GM12878 (cell line): ENCODE data around the gene PBRM1. TPM values are rescaled to one million over a fixed set of nuclear protein-coding genes. Genes with fewer than 3 reads are reported as not detected.

Experiments
- ATAC-seq: fragments of 200-7000 bp; cut with Tn5 transposase; 3 replicates; pipeline ENCODE4 v1.9.1; 2020; ENCODE audit warnings: mild to moderate bottlenecking, moderate library complexity
- BruUV-seq: library from RNA; stranded (reverse); fragments of 400-500 nt; replicated peaks from 2 replicates; lab custom pipeline; 2021; lab: Mats Ljungman, UMichigan
- CTCF ChIA-PET: fragments of 300-600 bp; sonication (Branson Sonifier 250); formaldehyde crosslinking; extraction: SDS; loops from one replicate; lab custom pipeline; 2021; ENCODE audit warnings: inconsistent platforms; lab: Yijun Ruan, JAX
- POLR2A ChIA-PET: fragments of 350-600 bp; formaldehyde crosslinking; extraction: SDS; loops from one replicate; lab custom pipeline; 2021; ENCODE audit warnings: inconsistent platforms; lab: Charles Lee
- RAD21 ChIA-PET: fragments of 300-600 bp; sonication (Branson Sonifier 250); formaldehyde crosslinking; loops from one replicate; lab custom pipeline; 2023; ENCODE audit warnings: antibody characterized with exemption; ENCODE audit not compliant: unreplicated experiment; lab: Charles Lee
- SMC1A ChIA-PET: fragments of 300-600 bp; sonication (Branson Sonifier 250); formaldehyde crosslinking; loops from one replicate; lab custom pipeline; 2023; ENCODE audit not compliant: unreplicated experiment, uncharacterized antibody; lab: Charles Lee
- DNase-seq: peaks from one replicate; pipeline ENCODE4 v3.0.0-alpha.2; 2011; ENCODE audit warnings: low read depth, low spot score
- FAIRE-seq: peaks from 3 replicates; lab custom pipeline; 2011; peaks lifted over from hg19 to GRCh38; lab: Jason Lieb, UNC
- H2AFZ ChIP-seq: 2 replicates; pipeline ENCODE4 v1.6.0; 2011; ENCODE audit warnings: low read depth, low read length, control low read depth; ENCODE audit not compliant: control insufficient read depth
- H3K27ac ChIP-seq: 2 replicates; pipeline ENCODE4 v1.5.1; 2011; ENCODE audit warnings: control low read depth; ENCODE audit not compliant: control insufficient read depth, insufficient read depth
- H3K27me3 ChIP-seq, 2 experiments: replicated peaks in 1 of 2; 2 replicates each; pipeline versions ENCODE4 v1.6.0 to v1.6.1; 2011; ENCODE audit warnings: low read length in 1 of 2; ENCODE audit not compliant: control insufficient read depth in 2 of 2, insufficient read depth in 2 of 2
- H3K36me3 ChIP-seq, 2 experiments: 2 replicates each; pipeline ENCODE4 v1.5.1; 2011; ENCODE audit warnings: low read length in 1 of 2; ENCODE audit not compliant: control insufficient read depth in 2 of 2, insufficient read depth in 2 of 2
- H3K4me1 ChIP-seq: 2 replicates; pipeline ENCODE4 v1.6.1; 2011; ENCODE audit warnings: mild to moderate bottlenecking, low read length, moderate library complexity, mixed read lengths; ENCODE audit not compliant: control insufficient read depth, insufficient read depth
- H3K4me2 ChIP-seq: 2 replicates; pipeline ENCODE4 v1.6.0; 2011; ENCODE audit warnings: control low read depth; ENCODE audit not compliant: control insufficient read depth, insufficient read depth
- H3K4me3 ChIP-seq: fragments of 200-600 bp; sonication (generic); 2 replicates; pipeline ENCODE4 v1.5.1; 2016
- H3K79me2 ChIP-seq: 2 replicates; pipeline ENCODE4 v1.6.0; 2011; ENCODE audit warnings: low read length; ENCODE audit not compliant: control insufficient read depth, insufficient read depth
- H3K9ac ChIP-seq: 2 replicates; pipeline ENCODE4 v1.8.0; 2011; ENCODE audit warnings: low read length, control low read depth, mixed read lengths; ENCODE audit not compliant: control insufficient read depth, insufficient read depth
- H3K9me3 ChIP-seq: replicated peaks from 3 replicates; pipeline ENCODE4 v1.5.1; 2011; ENCODE audit warnings: mild to moderate bottlenecking, low read length; ENCODE audit not compliant: control insufficient read depth, insufficient read depth
- H4K20me1 ChIP-seq: 2 replicates; pipeline ENCODE4 v1.6.0; 2011; ENCODE audit not compliant: control insufficient read depth, insufficient read depth
- CHD4 ChIP-seq: fragments of 200-600 bp; sonication (generic); IDR thresholded peaks from 2 replicates; pipeline ENCODE4 v1.6.1; 2016; ENCODE audit warnings: mild to moderate bottlenecking
- WGBS: methylation state at CpG from one replicate; pipeline ENCODE4 v1.1.6; 2016; ENCODE audit warnings: low lambda C conversion rate; ENCODE audit not compliant: insufficient replicate concordance, insufficient coverage; ENCODE audit errors: missing lambda C conversion rate; 5-methylcytosine and 5-hydroxymethylcytosine counted together
- in situ Hi-C: fragments of 300-500 bp; cut with MboI; formaldehyde crosslinking; loops from 9 replicates; pipeline ENCODE4 v1.14.3; 2018; ENCODE audit warnings: mixed read lengths
- intact Hi-C: fragments of 100-400 bp; cut with micrococcal nuclease; formaldehyde crosslinking; loops from one replicate; pipeline ENCODE4 v1.14.2; 2022; ENCODE audit not compliant: unreplicated experiment
- polyA plus RNA-seq, 11 experiments: library from polyadenylated mRNA; depleted of rRNA in 4 of 11; unstranded in 6 of 11; stranded (reverse) in 5 of 11; fragments of >200 nt; fragmentation: Nextera tagmentation in 4 of 11; fragmentation: Illumina TruSeq in 1 of 11; extraction: Ambion mirVana in 4 of 11; extraction: Trizol in 1 of 11; gene quantifications; 1 replicate in 1 of 11; 2 replicates in 10 of 11; pipeline versions ENCODE4 v1.2.1 to v1.2.3, GENCODE V29; 2011 to 2016; ENCODE audit warnings: inconsistent platforms in 2 of 11, missing spikeins in 2 of 11, low read depth in 1 of 11
- total RNA-seq, 4 experiments: library from RNA; depleted of rRNA in 3 of 4; stranded (reverse); fragments of >200 nt in 3 of 4; fragmentation: Illumina TruSeq in 1 of 4; extraction: Trizol in 1 of 4; gene quantifications; 2 replicates each; pipeline versions ENCODE4 v1.2.1 to v1.2.3, GENCODE V29; 2013 to 2021
- TF ChIP-seq, protein P1 (sequence below), 3 experiments: IDR thresholded peaks in 2 of 3; conservative IDR thresholded peaks in 1 of 3; 2 replicates each; pipeline ENCODE4 v1.5.1; 2011; ENCODE audit warnings: low read depth in 3 of 3, low read length in 3 of 3, mild to moderate bottlenecking in 3 of 3, control low read depth in 2 of 3, moderate library complexity in 2 of 3, inconsistent platforms in 1 of 3, mixed read lengths in 1 of 3; ENCODE audit not compliant: control insufficient read depth in 2 of 3, insufficient read depth in 1 of 3; ENCODE audit errors: extremely low read depth in 1 of 3
- TF ChIP-seq, protein P2 (sequence below): fragments of 150-350 bp; IDR thresholded peaks from 2 replicates; pipeline ENCODE4 v1.6.1; 2014; ENCODE audit warnings: mild to moderate bottlenecking, low read depth, low read length

Gene PBRM1
- total and polyA plus RNA-seq, 10 of the 15 experiments (the other 5 are each of a cell fraction or from before 2014, with no cell fraction given), result 8.9 to 88.9 (median 39.3) TPM

DNA sequence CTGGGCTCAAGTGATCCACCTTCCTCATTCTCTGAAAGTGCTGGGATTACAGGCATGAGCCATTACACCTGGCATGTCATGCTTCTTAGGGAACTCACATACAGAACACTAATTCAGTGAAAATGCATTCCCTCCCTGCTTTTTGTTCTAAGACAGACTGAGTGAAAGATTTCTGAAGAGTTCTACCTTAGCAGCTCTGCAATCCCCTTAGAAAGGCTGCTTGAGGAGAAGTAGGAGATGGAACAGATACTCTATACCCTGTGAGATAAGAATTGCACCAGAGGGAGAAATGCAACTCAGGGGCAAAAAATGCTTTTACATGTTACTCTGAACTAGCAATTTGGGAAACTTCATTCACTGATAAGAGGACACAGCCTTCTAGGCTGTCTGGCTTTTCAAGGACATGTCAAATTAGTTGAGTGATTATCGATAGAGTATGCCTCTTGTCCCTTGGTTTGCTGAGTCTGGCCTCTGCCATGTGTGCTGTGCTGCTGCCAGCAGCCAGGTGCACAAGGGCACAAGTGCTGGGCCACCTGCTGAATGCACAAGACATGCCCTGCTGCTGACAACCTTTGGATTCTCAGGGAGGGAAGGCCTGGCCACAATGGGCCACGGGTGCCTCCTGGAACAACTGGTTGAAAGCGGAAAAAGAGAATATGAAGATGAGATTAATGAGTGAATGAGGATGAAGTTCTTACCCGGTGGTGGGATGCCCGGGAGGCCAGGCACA is 131.5 kb downstream of the PBRM1 start:
- ChIA-PET POLR2A (no interaction called here), SMC1A (no interaction called here), CTCF (no interaction called here), RAD21 (no interaction called here)
- no peaks in the 10 kb centered on the region for H3K4me1 ChIP-seq
- FAIRE-seq (no peak), ATAC-seq (no peak), DNase-seq (no peak)
- no peaks in the 10 kb centered on the region for H3K27me3 ChIP-seq
- TF ChIP-seq, protein P1, sequence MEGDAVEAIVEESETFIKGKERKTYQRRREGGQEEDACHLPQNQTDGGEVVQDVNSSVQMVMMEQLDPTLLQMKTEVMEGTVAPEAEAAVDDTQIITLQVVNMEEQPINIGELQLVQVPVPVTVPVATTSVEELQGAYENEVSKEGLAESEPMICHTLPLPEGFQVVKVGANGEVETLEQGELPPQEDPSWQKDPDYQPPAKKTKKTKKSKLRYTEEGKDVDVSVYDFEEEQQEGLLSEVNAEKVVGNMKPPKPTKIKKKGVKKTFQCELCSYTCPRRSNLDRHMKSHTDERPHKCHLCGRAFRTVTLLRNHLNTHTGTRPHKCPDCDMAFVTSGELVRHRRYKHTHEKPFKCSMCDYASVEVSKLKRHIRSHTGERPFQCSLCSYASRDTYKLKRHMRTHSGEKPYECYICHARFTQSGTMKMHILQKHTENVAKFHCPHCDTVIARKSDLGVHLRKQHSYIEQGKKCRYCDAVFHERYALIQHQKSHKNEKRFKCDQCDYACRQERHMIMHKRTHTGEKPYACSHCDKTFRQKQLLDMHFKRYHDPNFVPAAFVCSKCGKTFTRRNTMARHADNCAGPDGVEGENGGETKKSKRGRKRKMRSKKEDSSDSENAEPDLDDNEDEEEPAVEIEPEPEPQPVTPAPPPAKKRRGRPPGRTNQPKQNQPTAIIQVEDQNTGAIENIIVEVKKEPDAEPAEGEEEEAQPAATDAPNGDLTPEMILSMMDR (IDR thresholded peaks at IDR 0.05 in 2 of 3, conservative IDR thresholded peaks at IDR 0.05 in 1 of 3; ENCODE audit: control insufficient read depth in 2 of 3, extremely low read depth in 1 of 3, insufficient read depth in 1 of 3, low read depth in 3 of 3, low read length in 3 of 3), result no peak
- TF ChIP-seq, protein P2, sequence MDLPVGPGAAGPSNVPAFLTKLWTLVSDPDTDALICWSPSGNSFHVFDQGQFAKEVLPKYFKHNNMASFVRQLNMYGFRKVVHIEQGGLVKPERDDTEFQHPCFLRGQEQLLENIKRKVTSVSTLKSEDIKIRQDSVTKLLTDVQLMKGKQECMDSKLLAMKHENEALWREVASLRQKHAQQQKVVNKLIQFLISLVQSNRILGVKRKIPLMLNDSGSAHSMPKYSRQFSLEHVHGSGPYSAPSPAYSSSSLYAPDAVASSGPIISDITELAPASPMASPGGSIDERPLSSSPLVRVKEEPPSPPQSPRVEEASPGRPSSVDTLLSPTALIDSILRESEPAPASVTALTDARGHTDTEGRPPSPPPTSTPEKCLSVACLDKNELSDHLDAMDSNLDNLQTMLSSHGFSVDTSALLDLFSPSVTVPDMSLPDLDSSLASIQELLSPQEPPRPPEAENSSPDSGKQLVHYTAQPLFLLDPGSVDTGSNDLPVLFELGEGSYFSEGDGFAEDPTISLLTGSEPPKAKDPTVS, result no peak
- TF ChIP-seq CHD4, result no peak
- no peaks in the 10 kb centered on the region for H3K79me2 ChIP-seq
- WGBS, result 88% methylated on average over 5 of the region's 5 CpGs
- H3K9me3 ChIP-seq, result no peaks in the 10 kb centered on the region
- no peaks in the 10 kb centered on the region for H4K20me1 ChIP-seq
- BruUV-seq, result no TSS peak
- no peak overlapping the region for H3K4me3 ChIP-seq
- H3K36me3 ChIP-seq, result peaks cover 4 to 35% of the 10 kb centered on the region in 2 experiments
- in situ Hi-C loops, result no loop called here
- intact Hi-C loops, result no loop called here
- H3K4me2 ChIP-seq, result no peak overlapping the region
- H2AFZ ChIP-seq, result no peak overlapping the region
- no peak overlapping the region for H3K9ac ChIP-seq
- no peak overlapping the region for H3K27ac ChIP-seq
